Activated naive CD4-positive, alpha-beta T cell treated with anti-CD3 and anti-CD28 coated beads, Interleukin-2, amount 50 U/mL, for 16 hours (primary cell): ENCODE data around the gene DDX46.
"Not testable (repeated sequence)": the region's sequence is repeated elsewhere in the genome, so short reads cannot be mapped to it uniquely, and the experiment has no call there.

ENCODE experiments used
- DNase-seq: peaks from one replicate; pipeline ENCODE4 v3.0.0-alpha.2; 2020

The DDX46 gene, protein sequence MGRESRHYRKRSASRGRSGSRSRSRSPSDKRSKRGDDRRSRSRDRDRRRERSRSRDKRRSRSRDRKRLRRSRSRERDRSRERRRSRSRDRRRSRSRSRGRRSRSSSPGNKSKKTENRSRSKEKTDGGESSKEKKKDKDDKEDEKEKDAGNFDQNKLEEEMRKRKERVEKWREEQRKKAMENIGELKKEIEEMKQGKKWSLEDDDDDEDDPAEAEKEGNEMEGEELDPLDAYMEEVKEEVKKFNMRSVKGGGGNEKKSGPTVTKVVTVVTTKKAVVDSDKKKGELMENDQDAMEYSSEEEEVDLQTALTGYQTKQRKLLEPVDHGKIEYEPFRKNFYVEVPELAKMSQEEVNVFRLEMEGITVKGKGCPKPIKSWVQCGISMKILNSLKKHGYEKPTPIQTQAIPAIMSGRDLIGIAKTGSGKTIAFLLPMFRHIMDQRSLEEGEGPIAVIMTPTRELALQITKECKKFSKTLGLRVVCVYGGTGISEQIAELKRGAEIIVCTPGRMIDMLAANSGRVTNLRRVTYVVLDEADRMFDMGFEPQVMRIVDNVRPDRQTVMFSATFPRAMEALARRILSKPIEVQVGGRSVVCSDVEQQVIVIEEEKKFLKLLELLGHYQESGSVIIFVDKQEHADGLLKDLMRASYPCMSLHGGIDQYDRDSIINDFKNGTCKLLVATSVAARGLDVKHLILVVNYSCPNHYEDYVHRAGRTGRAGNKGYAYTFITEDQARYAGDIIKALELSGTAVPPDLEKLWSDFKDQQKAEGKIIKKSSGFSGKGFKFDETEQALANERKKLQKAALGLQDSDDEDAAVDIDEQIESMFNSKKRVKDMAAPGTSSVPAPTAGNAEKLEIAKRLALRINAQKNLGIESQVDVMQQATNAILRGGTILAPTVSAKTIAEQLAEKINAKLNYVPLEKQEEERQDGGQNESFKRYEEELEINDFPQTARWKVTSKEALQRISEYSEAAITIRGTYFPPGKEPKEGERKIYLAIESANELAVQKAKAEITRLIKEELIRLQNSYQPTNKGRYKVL

GRCh38 chr5:134758504-134759341 lies at the start of gene DDX46:
Gene DDX46, plus strand, starts transcription at chr5:134758779. Its CDS starts 160 bp downstream, at chr5:134758939.
- DNase-seq, result peak; percentile 96

- no peak for DNase-seq
Measured at GRCh38 chr5:134714120-134714519, 44.5 kb upstream of the DDX46 start.

DNA sequence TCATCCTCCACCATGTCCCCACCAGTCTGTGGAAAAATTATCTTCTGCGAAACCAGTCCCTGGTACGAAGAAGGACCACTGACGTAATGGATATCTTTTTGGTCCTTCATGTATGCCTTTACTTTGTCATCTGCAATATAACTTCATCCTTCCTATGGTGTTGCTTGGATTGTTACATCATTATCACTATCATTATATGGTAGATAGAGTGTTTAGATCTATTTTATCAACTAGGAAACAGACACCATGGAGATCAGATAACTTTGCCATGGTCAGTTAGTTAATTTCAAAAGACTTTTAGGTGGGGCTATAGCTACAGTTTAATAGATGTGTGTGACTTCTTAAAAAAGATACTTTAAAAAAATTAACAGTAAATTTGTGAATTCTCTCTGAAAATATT lies 44.0 kb upstream of the DDX46 start:
- DNase-seq, result no peak

- DNase-seq, result not testable (repeated sequence)
Measured at GRCh38 chr5:134715466-134715865, 43.1 kb upstream of the DDX46 start.

DNA sequence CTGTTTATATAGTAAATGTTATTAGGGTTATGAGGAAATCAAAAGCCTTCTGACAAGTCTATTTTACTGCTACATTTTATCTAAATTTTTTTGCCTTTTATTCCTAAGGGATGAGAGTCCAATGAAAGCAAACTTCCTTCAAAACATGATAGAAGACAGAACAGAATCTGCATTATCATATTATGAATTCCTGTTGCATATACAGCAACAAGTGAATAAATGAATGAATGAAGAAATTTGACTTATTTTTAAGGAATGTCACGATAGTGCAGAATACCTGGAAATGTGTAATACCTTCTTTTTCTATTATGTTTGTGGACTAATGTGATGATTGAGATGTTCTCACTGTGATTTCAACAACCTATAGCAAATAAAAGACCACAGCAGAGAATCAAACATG lies 33.7 kb upstream of the DDX46 start:
- no peak for DNase-seq

GRCh38 chr5:134732819-134733218 lies 25.8 kb upstream of the DDX46 start:
- DNase-seq, result no peak

GRCh38 chr5:134735243-134735642 lies 23.3 kb upstream of the DDX46 start:
- no peak for DNase-seq

DNA sequence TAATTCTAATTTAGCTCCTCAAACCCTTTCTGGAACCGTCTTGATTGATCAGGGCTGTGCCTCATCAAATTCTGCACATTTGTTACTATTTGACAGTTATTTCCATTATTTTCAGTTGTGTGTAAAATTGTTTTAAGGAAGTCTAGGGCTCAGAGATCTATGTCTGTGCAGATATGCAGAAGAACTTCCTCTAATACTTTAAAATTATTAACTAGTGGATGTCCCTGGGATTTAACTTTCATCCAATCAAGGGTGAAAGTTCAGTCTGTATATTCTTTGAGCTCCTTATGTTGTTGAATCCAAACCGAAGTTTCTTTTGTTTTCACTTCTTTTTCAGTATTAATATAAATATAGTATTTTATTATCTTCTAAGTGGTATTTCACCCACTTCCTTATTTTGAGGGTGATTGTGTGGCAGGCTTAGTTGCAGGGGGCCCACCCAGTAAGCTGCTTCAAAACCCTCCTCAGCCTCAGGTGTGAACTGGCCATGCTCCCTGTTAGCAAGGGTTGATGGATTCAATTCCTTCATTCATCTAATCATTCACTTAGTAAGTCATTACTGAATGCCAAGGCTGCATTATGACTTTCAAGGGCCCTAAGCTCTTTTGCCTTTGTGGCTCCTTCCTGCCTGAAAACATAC lies 22.3 kb upstream of the DDX46 start:
- DNase-seq, result no peak

GRCh38 chr5:134738133-134738962 lies 20.2 kb upstream of the DDX46 start, which contains the start of gene CAMLG:
Gene CAMLG, plus strand, starts transcription at chr5:134738548. Its CDS starts 73 bp downstream, at chr5:134738621.
- DNase-seq, result peak; percentile 98

DNA sequence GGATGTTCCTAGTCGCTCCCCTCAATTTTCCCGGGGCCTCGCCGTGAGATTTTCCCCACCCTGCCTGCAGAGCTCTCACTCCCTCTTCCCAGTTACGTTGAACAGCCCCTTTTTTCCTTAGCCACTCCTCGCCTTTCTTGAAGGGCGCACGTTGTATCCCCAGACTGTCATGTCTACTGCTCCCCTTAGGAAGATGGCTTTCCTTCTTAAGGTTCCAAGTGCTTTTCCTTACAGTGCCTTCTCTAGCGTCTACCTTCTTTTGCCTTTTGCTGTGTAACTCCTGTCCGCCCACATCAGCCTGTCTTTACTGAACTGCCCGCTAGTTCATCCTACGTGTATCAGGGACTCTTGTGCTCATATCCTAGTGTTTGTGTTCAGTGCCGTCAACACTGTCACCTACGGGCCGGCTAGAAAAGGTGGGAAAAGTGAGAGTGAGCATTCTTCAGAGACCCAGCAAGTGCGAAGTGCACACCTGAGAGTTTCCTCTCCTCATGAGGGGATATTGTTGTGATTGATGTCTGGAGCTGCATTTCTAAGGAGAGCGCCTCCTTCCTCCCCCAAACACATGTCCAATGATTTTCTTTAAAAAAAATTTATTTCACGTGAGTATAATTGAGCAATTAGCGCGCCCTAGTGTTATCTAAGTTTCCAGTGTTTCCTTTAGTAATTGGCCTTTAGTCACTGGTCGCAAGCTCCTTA lies 19.5 kb upstream of the DDX46 start:
- DNase-seq, result peak; percentile 33

DNA sequence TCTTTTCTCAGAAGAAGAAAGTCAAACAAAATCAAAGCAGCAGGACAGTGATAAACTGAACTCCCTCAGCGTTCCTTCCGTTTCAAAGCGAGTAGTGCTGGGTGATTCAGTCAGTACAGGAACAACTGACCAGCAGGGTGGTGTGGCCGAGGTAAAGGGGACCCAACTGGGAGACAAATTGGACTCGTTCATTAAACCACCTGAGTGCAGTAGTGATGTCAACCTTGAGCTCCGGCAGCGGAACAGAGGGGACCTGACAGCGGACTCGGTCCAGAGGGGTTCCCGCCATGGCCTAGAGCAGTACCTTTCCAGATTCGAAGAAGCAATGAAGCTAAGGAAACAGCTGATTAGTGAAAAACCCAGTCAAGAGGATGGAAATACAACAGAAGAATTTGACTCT lies 17.5 kb upstream of the DDX46 start:
- DNase-seq, result no peak

- no peak for DNase-seq
Measured at GRCh38 chr5:134742134-134742533, 16.4 kb upstream of the DDX46 start.

DNA sequence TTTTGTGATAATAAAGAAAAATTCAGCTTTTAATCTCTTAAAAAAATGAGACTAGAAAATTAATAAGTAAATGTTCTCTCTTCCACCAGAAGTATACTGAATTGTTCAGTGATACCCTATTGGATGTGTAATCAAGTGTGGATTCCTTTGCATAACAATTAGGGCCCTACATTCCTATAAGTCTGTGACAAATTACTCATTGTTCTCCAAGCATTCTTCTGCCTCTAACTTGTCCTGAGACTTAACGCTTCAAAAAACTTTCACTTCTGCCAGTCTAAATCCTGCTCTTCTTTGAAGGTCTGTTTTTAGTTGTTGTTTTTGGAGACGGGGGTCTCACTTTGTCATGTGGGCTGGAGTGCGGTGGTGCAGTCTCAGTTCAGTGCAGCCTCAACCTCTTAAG lies 9.2 kb upstream of the DDX46 start:
- DNase-seq, result no peak

- DNase-seq, result no peak
Measured at GRCh38 chr5:134758176-134758503, 439 bp upstream of the DDX46 start.

- DNase-seq, result not testable (repeated sequence)
Measured at GRCh38 chr5:134767528-134768291, 9.1 kb downstream of the DDX46 start.

GRCh38 chr5:134769206-134769605 lies 10.6 kb downstream of the DDX46 start:
- DNase-seq, result no peak

GRCh38 chr5:134772461-134773125 lies 14.0 kb downstream of the DDX46 start:
- DNase-seq, result no peak

- DNase-seq, result no peak
Measured at GRCh38 chr5:134777366-134777765, 18.8 kb downstream of the DDX46 start.

DNA sequence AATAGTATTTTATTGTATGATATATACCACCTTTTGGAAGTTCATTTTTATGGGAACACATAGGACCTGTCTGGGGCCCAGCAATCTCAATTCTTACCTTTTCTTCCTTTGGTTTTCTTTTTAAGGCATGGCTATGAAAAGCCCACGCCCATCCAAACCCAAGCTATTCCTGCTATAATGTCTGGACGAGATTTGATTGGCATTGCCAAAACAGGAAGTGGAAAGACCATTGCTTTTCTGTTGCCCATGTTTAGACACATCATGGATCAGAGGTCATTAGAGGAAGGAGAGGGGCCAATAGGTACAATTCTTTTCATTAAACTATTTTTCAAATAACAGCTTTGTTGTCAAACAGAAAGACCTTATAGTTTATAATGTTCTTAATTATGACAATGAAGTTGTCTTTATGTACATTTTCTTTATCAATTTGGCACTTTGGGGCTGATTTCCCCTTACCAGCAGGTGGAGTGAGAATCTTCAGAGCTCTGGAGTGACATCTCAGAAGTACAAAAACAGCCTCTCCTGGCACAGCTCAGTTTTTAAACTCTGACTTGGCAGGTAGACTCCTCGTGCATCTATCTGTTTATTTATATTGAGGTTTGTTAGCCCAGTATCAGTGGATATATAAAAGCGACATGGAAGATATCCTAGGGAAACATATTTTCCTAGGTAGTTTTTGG lies 25.8 kb downstream of the DDX46 start:
- no peak for DNase-seq
